RWPE2 (cell line): ENCODE measurements around the gene SOCS4.

Experiments used
- ATAC-seq: fragments of 200-7000 bp; cut with Tn5 transposase; 3 replicates; pipeline ENCODE4 v1.9.1; 2021; ENCODE audit warnings: low read depth
- DNase-seq: peaks from one replicate; pipeline ENCODE4 v3.0.0-alpha.2; 2020; ENCODE audit warnings: low spot score
- H3K27ac ChIP-seq: fragments of 450-650 bp; 2 replicates; pipeline ENCODE4 v1.5.1; 2017; ENCODE audit warnings: mild to moderate bottlenecking; ENCODE audit not compliant: poor library complexity, severe bottlenecking
- H3K27me3 ChIP-seq: fragments of 250-450 bp; sonication (Bioruptor Pico); 2 replicates; pipeline ENCODE4 v1.5.1; 2021; ENCODE audit warnings: mild to moderate bottlenecking, moderate library complexity; ENCODE audit not compliant: insufficient read depth, poor library complexity, severe bottlenecking
- H3K36me3 ChIP-seq: fragments of 250-450 bp; sonication (Bioruptor Pico); 2 replicates; pipeline ENCODE4 v1.5.1; 2020; ENCODE audit warnings: low read depth, mild to moderate bottlenecking, moderate library complexity
- H3K4me1 ChIP-seq: fragments of 250-450 bp; sonication (Bioruptor Pico); 2 replicates; pipeline ENCODE4 v1.5.1; 2021; ENCODE audit warnings: mild to moderate bottlenecking, moderate library complexity; ENCODE audit not compliant: insufficient read depth, poor library complexity, severe bottlenecking
- H3K4me3 ChIP-seq: fragments of 250-450 bp; sonication (Bioruptor Pico); 2 replicates; pipeline ENCODE4 v1.5.1; 2021; ENCODE audit warnings: mild to moderate bottlenecking, moderate library complexity; ENCODE audit not compliant: severe bottlenecking
- H3K9me3 ChIP-seq: fragments of 250-450 bp; sonication (Bioruptor Pico); 2 replicates; pipeline ENCODE4 v1.5.1; 2021; ENCODE audit warnings: mild to moderate bottlenecking, moderate library complexity; ENCODE audit not compliant: severe bottlenecking
- CTCF ChIP-seq: fragments of 450-650 bp; IDR thresholded peaks from one replicate; pipeline ENCODE4 v1.5.1; 2017; ENCODE audit warnings: mild to moderate bottlenecking, moderate library complexity; ENCODE audit not compliant: poor library complexity, severe bottlenecking

SOCS4 gene

GRCh38 chr14:55038708-55039107 is 11.7 kb downstream of the SOCS4 start:
- peak overlapping the region; percentile 80 for H3K27ac ChIP-seq
- peak; percentile 91 for ATAC-seq
- DNase-seq, result no peak
- no peak for TF ChIP-seq CTCF
- peaks cover 62% of the 10 kb centered on the region for H3K36me3 ChIP-seq
- H3K9me3 ChIP-seq, result peaks cover 2% of the 10 kb centered on the region
- H3K27me3 ChIP-seq, result no peaks in the 10 kb centered on the region
- H3K4me3 ChIP-seq, result no peak overlapping the region
- peaks cover 10% of the 10 kb centered on the region for H3K4me1 ChIP-seq

- DNase-seq, result no peak
- ATAC-seq, result no peak
- Histone ChIP-seq H3K9me3 (no peaks in the 10 kb centered on the region), H3K4me3 (no peak overlapping the region), H3K36me3 (peaks cover 49% of the 10 kb centered on the region), H3K27me3 (no peaks in the 10 kb centered on the region), H3K4me1 (peaks cover 10% of the 10 kb centered on the region), H3K27ac (no peak overlapping the region)
- TF ChIP-seq CTCF, result no peak
These were observed 16.5 kb downstream of the SOCS4 start for GRCh38 chr14:55043528-55043927.

- H3K9me3 ChIP-seq, result no peaks in the 10 kb centered on the region
- no peak overlapping the region for H3K27ac ChIP-seq
- H3K27me3 ChIP-seq, result no peaks in the 10 kb centered on the region
- no peaks in the 10 kb centered on the region for H3K4me1 ChIP-seq
- no peak overlapping the region for H3K4me3 ChIP-seq
- no peak for TF ChIP-seq CTCF
- H3K36me3 ChIP-seq, result peaks cover 44% of the 10 kb centered on the region
- no peak for DNase-seq
- ATAC-seq, result no peak
These were observed 18.1 kb downstream of the SOCS4 start for GRCh38 chr14:55045087-55045486.

- no peak for TF ChIP-seq CTCF
- no peaks in the 10 kb centered on the region for H3K27me3 ChIP-seq
- no peak overlapping the region for H3K27ac ChIP-seq
- no peak for DNase-seq
- no peak for ATAC-seq
- no peaks in the 10 kb centered on the region for H3K4me1 ChIP-seq
- no peak overlapping the region for H3K4me3 ChIP-seq
- peaks cover 38% of the 10 kb centered on the region for H3K36me3 ChIP-seq
- H3K9me3 ChIP-seq, result no peaks in the 10 kb centered on the region
These were observed 20.4 kb downstream of the SOCS4 start for GRCh38 chr14:55047301-55048053.

GRCh38 chr14:55048900-55049436 is 21.9 kb downstream of the SOCS4 start:
- H3K9me3 ChIP-seq, result no peaks in the 10 kb centered on the region
- no peak overlapping the region for H3K27ac ChIP-seq
- ATAC-seq (no peak), DNase-seq (no peak)
- peaks cover 7% of the 10 kb centered on the region for H3K4me1 ChIP-seq
- H3K27me3 ChIP-seq, result no peaks in the 10 kb centered on the region
- H3K4me3 ChIP-seq, result no peak overlapping the region
- TF ChIP-seq CTCF, result no peak
- peaks cover 38% of the 10 kb centered on the region for H3K36me3 ChIP-seq
